AG10803 (cell line): ENCODE results near the gene GPC5.

Experiments used
- DNase-seq: peaks from one replicate; pipeline ENCODE4 v3.0.0; 2010; ENCODE audit warnings: low read depth
- H3K4me3 ChIP-seq: 2 replicates; pipeline ENCODE4 v1.5.1; 2011; ENCODE audit warnings: mild to moderate bottlenecking, low read length, control low read depth
- CTCF ChIP-seq: conservative IDR thresholded peaks from 2 replicates; pipeline ENCODE4 v1.5.1; 2011; ENCODE audit warnings: mild to moderate bottlenecking, low read length, control low read depth, inconsistent platforms

Gene GPC5

DNA sequence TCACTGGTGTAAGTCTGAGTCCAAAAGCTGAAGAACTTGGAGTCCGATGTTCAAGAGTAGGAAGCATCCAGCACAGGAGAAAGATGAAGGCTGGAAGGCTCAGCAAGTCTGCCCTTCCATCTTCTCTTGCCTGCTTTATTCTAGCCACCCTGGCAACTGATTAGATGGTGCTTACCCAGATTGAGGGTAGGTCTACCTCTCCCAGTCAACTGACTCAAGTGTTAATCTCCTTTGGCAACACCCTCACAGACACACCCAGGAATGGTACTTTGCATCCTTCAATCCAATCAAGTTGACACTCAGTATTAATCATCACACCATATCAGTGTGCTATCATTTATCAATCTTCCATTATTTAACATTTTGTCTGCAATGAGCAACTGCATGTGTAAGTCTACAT lies 223.5 kb downstream of the GPC5 start:
- DNase-seq = no peak
- no peak for TF ChIP-seq CTCF
- H3K4me3 ChIP-seq = no peak overlapping the region

- DNase-seq = no peak
- no peak overlapping the region for H3K4me3 ChIP-seq
- TF ChIP-seq CTCF = no peak
These were observed 224.5 kb downstream of the GPC5 start for GRCh38 chr13:91622778-91623550.

GRCh38 chr13:91627952-91628739 lies 229.7 kb downstream of the GPC5 start:
- TF ChIP-seq CTCF = no peak
- DNase-seq = no peak
- no peak overlapping the region for H3K4me3 ChIP-seq

GRCh38 chr13:91630946-91631345 lies 232.5 kb downstream of the GPC5 start:
- DNase-seq = no peak
- H3K4me3 ChIP-seq = no peak overlapping the region
- no peak for TF ChIP-seq CTCF

- H3K4me3 ChIP-seq = no peak overlapping the region
- TF ChIP-seq CTCF = no peak
- no peak for DNase-seq
These were observed 233.7 kb downstream of the GPC5 start for GRCh38 chr13:91632086-91632485.

- no peak overlapping the region for H3K4me3 ChIP-seq
- TF ChIP-seq CTCF = no peak
- DNase-seq = no peak
These were observed 240.9 kb downstream of the GPC5 start for GRCh38 chr13:91639330-91639729.

DNA sequence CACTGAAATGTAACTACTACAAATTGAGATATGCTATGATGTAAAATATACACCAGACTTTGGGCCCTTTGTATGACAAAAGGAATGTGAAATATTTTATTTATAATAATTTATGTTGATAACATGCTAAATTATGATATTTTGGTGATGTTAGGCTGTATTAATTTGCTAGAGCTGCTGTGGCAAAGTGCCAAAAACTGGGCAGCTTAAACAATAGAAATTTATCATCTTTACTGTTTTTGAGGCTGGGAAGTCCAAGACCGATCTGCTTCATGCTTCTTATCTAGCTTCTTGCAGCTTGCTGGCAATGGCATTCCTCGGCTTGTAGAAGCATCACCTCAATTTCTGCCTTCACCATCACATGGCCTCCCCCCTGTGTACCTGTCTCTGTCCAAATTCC lies 245.0 kb downstream of the GPC5 start:
- no peak overlapping the region for H3K4me3 ChIP-seq
- no peak for DNase-seq
- TF ChIP-seq CTCF = no peak
